Transverse colon (tissue), 4 donors: ENCODE measurements around the gene ORC5. TPM values are rescaled to one million over a fixed set of nuclear protein-coding genes. Genes with fewer than 3 reads are reported as not detected.

ENCODE experiments used
- DNase-seq: peaks from one replicate; pipeline ENCODE4 v3.0.0-alpha.2; 2019
- H3K27ac ChIP-seq, 4 donors: fragments of 200-600 bp; sonication (generic); 2 replicates each; pipeline ENCODE4 v1.5.1; 2016 to 2018; ENCODE audit warnings: inconsistent platforms in 4 of 4
- H3K27me3 ChIP-seq: fragments of 200-600 bp; sonication (generic); 2 replicates; pipeline ENCODE4 v1.5.1; 2017; ENCODE audit warnings: inconsistent platforms
- H3K36me3 ChIP-seq, 4 donors: fragments of 200-600 bp; sonication (generic); 2 replicates each; pipeline ENCODE4 v1.5.1; 2017 to 2019; ENCODE audit warnings: inconsistent platforms in 4 of 4
- H3K4me1 ChIP-seq, 4 donors: fragments of 200-600 bp; sonication (generic); 2 replicates each; pipeline ENCODE4 v1.5.1; 2017 to 2020; ENCODE audit warnings: inconsistent platforms in 4 of 4
- H3K4me3 ChIP-seq, 4 donors: fragments of 200-600 bp; sonication (generic); 1 replicate in 1 of 4; 2 replicates in 3 of 4; pipeline versions ENCODE4 v1.5.1 to v1.6.1; 2017 to 2019; ENCODE audit warnings: inconsistent platforms in 4 of 4
- H3K9me3 ChIP-seq, 2 donors: fragments of 200-600 bp; sonication (generic); 2 replicates each; pipeline ENCODE4 v1.5.1; 2017 to 2019; ENCODE audit warnings: inconsistent platforms in 2 of 2
- EP300 ChIP-seq: sonication (generic); formaldehyde crosslinking; IDR thresholded peaks from one replicate; pipeline ENCODE4 v1.6.1; 2017; ENCODE audit warnings: antibody characterized with exemption, low read depth
- POLR2A ChIP-seq: fragments of 450-650 bp; IDR thresholded peaks from one replicate; pipeline ENCODE4 v1.6.1; 2016; ENCODE audit warnings: antibody characterized with exemption, mild to moderate bottlenecking, moderate library complexity
- POLR2AphosphoS5 ChIP-seq, 3 donors: sonication (generic); formaldehyde crosslinking; IDR thresholded peaks; one replicate each; pipeline ENCODE4 v1.6.1; 2016; ENCODE audit warnings: antibody characterized with exemption in 3 of 3
- WGBS, 2 donors: methylation state at CpG; one replicate each; pipeline ENCODE4 v1.1.5; 2018; ENCODE audit warnings: low coverage in 1 of 2; 5-methylcytosine and 5-hydroxymethylcytosine counted together
- in situ Hi-C, 4 donors: fragments of 200-750 bp; cut with MboI; loops; one replicate each; pipeline versions ENCODE4 v1.15.0 to v1.15.1; 2017; ENCODE audit warnings: low sequenced_read_pairs in 3 of 4, low pct_ligation_motif_present in 1 of 4, low pct_unique_long_range_greater_than_20kb in 1 of 4
- intact Hi-C: fragments of 100-400 bp; cut with DNase I; formaldehyde crosslinking; loops from one replicate; pipeline ENCODE4 v1.15.1; 2023; ENCODE audit warnings: low total_unique reads
- total RNA-seq, 4 donors: library from RNA; depleted of rRNA; stranded (reverse); fragments of >200 nt; gene quantifications; one replicate each; pipeline ENCODE4 v1.1.0, GENCODE V29; 2016
- TF ChIP-seq, protein P1 (sequence below), 5 experiments: fragments of 200-600 bp in 3 of 5; fragments of 450-650 bp in 2 of 5; sonication (generic) in 3 of 5; IDR thresholded peaks; 1 replicate in 2 of 5; 2 replicates in 3 of 5; pipeline ENCODE4 v1.5.1; 2016 to 2017; ENCODE audit warnings: antibody characterized with exemption in 5 of 5, inconsistent platforms in 3 of 5, mild to moderate bottlenecking in 2 of 5, moderate library complexity in 1 of 5

ORC5 gene
- total RNA-seq, 4 donors from 2014 or later: 9.0 to 18.7 (median 11.3) TPM

DNA sequence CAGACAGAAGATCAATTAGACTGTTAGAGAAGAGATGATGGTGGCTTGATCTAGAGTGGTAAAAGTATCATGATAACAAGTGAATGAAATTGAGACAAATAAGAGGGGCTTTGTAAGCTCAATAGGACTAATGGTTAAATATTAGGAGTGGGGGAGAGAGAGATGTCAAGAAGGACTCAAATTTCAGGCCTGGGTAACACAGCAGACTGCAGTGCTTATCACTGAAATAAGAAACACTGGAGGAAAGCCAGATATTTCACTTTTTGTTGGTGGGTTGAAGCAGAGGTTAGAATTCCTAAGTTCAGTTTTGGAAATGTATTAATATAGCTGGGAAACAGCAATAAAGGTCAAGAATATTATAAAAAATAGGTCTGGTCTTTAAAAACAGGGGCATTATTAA is 74.6 kb downstream of the ORC5 start:
- no peaks in the 10 kb centered on the region for H3K27me3 ChIP-seq
- intact Hi-C loops: no loop called here
- TF ChIP-seq POLR2A (no peak), EP300 (no peak), POLR2AphosphoS5 (IDR thresholded peaks at IDR 0.05) (no peak)
- TF ChIP-seq, protein P1, sequence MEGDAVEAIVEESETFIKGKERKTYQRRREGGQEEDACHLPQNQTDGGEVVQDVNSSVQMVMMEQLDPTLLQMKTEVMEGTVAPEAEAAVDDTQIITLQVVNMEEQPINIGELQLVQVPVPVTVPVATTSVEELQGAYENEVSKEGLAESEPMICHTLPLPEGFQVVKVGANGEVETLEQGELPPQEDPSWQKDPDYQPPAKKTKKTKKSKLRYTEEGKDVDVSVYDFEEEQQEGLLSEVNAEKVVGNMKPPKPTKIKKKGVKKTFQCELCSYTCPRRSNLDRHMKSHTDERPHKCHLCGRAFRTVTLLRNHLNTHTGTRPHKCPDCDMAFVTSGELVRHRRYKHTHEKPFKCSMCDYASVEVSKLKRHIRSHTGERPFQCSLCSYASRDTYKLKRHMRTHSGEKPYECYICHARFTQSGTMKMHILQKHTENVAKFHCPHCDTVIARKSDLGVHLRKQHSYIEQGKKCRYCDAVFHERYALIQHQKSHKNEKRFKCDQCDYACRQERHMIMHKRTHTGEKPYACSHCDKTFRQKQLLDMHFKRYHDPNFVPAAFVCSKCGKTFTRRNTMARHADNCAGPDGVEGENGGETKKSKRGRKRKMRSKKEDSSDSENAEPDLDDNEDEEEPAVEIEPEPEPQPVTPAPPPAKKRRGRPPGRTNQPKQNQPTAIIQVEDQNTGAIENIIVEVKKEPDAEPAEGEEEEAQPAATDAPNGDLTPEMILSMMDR (IDR thresholded peaks at IDR 0.05): no peak
- no peak overlapping the region for H3K27ac ChIP-seq
- no peak for DNase-seq
- no peaks in the 10 kb centered on the region for H3K4me1 ChIP-seq
- H3K9me3 ChIP-seq: no peaks in the 10 kb centered on the region
- in situ Hi-C loops: no loop called here
- H3K4me3 ChIP-seq: no peak overlapping the region
- H3K36me3 ChIP-seq: peaks cover 0 to 32% (median 9%) of the 10 kb centered on the region in 4 donors

DNA sequence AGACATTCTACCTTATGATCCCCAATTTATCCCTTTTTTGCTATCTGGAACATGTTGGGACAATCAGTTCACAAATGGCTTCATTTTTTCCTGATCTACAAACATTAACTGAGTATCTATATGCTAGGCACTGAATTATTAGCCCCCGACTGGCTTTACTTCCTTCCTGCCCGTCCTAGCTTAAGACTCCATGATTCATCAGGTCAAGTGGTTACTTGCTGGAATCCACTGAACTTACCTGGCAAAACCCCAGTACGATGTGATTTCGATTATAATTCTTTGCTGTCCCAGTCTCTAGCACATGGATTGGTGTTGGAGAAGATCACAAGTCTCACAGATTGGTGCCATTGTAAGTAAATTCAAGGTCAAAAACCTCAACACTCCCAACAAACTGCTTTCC is 77.1 kb downstream of the ORC5 start:
- WGBS, 2 donors: 96 to 100% methylated on average over 2 to 4 of the region's 4 CpGs
- intact Hi-C loops: no loop called here
- Histone ChIP-seq H3K27me3 (no peaks in the 10 kb centered on the region), H3K27ac (no peak overlapping the region), H3K4me3 (no peak overlapping the region), H3K4me1 (no peaks in the 10 kb centered on the region), H3K9me3 (no peaks in the 10 kb centered on the region), H3K36me3 (peaks cover 0 to 22% (median 9%) of the 10 kb centered on the region in 4 donors)
- no peak for DNase-seq
- in situ Hi-C loops: no loop called here
- no peak for TF ChIP-seq POLR2A
- no peak for TF ChIP-seq POLR2AphosphoS5 (IDR thresholded peaks at IDR 0.05)
- TF ChIP-seq EP300: no peak
- TF ChIP-seq, protein P1 (IDR thresholded peaks at IDR 0.05): no peak

DNA sequence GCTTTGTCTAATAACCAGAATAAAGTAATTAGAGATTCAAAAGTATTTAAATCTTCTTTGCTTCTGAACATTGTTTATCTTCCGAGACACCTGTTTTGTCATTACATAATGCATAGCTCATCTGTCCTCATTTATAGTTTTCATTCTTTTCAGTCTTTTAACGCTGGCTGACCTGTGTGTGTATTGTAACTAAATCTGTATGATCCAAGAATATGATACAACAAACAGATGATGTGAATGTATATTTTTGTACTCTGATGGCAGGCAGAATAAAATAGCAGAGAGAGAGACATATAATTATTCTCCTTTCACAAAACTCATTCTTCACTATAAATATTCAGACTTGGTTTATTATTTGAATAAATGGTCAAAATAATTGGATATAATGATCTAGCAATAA is 80.6 kb downstream of the ORC5 start:
- no peak for DNase-seq
- Histone ChIP-seq H3K4me1 (no peaks in the 10 kb centered on the region), H3K36me3 (peaks cover 0 to 13% (median 3%) of the 10 kb centered on the region in 4 donors), H3K27ac (no peak overlapping the region), H3K9me3 (no peaks in the 10 kb centered on the region), H3K4me3 (no peak overlapping the region), H3K27me3 (no peaks in the 10 kb centered on the region)
- WGBS, 2 donors: 91 to 93% methylated on average over 2 of the region's 2 CpGs
- in situ Hi-C loops (no loop called here), intact Hi-C loops (no loop called here)
- TF ChIP-seq EP300 (no peak), POLR2AphosphoS5 (IDR thresholded peaks at IDR 0.05) (no peak), POLR2A (no peak)
- TF ChIP-seq, protein P1 (IDR thresholded peaks at IDR 0.05): no peak

DNA sequence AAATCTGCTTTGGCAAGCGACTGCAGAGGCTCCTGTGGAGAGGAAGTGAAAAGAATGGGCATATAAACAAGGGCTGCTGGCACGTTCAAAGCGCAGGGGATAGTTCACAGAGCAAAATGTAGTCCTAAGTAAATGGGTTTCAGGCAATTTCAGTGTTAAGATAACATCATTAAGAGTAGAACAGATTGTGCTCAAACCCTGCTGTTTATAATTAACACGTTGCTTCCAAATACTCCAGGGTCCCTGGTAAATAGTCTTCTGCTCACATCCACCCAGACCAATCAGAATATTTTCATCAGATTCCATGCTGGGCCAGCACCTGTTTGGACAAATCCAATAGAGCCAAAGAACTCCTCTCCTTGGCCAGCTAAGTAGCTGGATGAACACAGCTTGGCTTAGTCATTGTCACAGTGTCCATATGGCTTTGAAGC is 81.4 kb downstream of the ORC5 start:
- Histone ChIP-seq H3K4me1 (no peaks in the 10 kb centered on the region), H3K27me3 (no peaks in the 10 kb centered on the region), H3K36me3 (peaks cover 0 to 13% (median 2%) of the 10 kb centered on the region in 4 donors), H3K27ac (no peak overlapping the region), H3K9me3 (no peaks in the 10 kb centered on the region), H3K4me3 (no peak overlapping the region)
- TF ChIP-seq POLR2A: no peak
- TF ChIP-seq EP300: no peak
- TF ChIP-seq POLR2AphosphoS5 (IDR thresholded peaks at IDR 0.05): no peak
- TF ChIP-seq, protein P1 (IDR thresholded peaks at IDR 0.05): no peak
- WGBS, 2 donors: 68 to 70% methylated on average over 4 of the region's 4 CpGs
- intact Hi-C loops (no loop called here), in situ Hi-C loops (no loop called here)
- no peak for DNase-seq
